Ishikawa (cell line): ENCODE results near the gene TNRC6C.

Experiments
- CEBPB ChIP-seq: IDR thresholded peaks from 2 replicates; pipeline ENCODE4 v1.6.1; 2012
- CREB1 ChIP-seq: IDR thresholded peaks from 2 replicates; pipeline ENCODE4 v1.6.1; 2012; ENCODE audit warnings: low read depth
- EGR1 ChIP-seq: IDR thresholded peaks from 2 replicates; pipeline ENCODE4 v1.6.1; 2012
- EP300 ChIP-seq: IDR thresholded peaks from 2 replicates; pipeline ENCODE4 v1.6.1; 2012; ENCODE audit warnings: borderline replicate concordance
- FOXM1 ChIP-seq: IDR thresholded peaks from 2 replicates; pipeline ENCODE4 v1.6.1; 2012; ENCODE audit warnings: low read depth, borderline replicate concordance
- MAX ChIP-seq: IDR thresholded peaks from 2 replicates; pipeline ENCODE4 v1.6.1; 2012
- RAD21 ChIP-seq: IDR thresholded peaks from 2 replicates; pipeline ENCODE4 v1.6.1; 2012; ENCODE audit warnings: low read depth
- REST ChIP-seq: IDR thresholded peaks from 2 replicates; pipeline ENCODE4 v1.6.1; 2012; ENCODE audit warnings: low read depth, mild to moderate bottlenecking
- TAF1 ChIP-seq: IDR thresholded peaks from 2 replicates; pipeline ENCODE4 v1.6.1; 2012; ENCODE audit warnings: low read depth, mild to moderate bottlenecking
- TCF12 ChIP-seq: IDR thresholded peaks from 2 replicates; pipeline ENCODE4 v1.6.1; 2012; ENCODE audit warnings: low read depth
- TEAD4 ChIP-seq: IDR thresholded peaks from 2 replicates; pipeline ENCODE4 v1.6.1; 2012
- USF1 ChIP-seq: IDR thresholded peaks from 2 replicates; pipeline ENCODE4 v1.6.1; 2012
- YY1 ChIP-seq: IDR thresholded peaks from 2 replicates; pipeline ENCODE4 v1.6.1; 2012; ENCODE audit warnings: low read depth
- ZBTB7A ChIP-seq: IDR thresholded peaks from 2 replicates; pipeline ENCODE4 v1.6.1; 2012; ENCODE audit warnings: low read depth

The TNRC6C gene

GRCh38 chr17:77924757-77925336 lies 33.7 kb upstream of the TNRC6C start:
- TF ChIP-seq FOXM1, result no peak
- no peak for TF ChIP-seq RAD21
- TF ChIP-seq EP300, result no peak
- TF ChIP-seq CREB1, result no peak
- no peak for TF ChIP-seq TCF12
- no peak for TF ChIP-seq MAX
- no peak for TF ChIP-seq ZBTB7A
- no peak for TF ChIP-seq CEBPB
- TF ChIP-seq TAF1, result no peak
- no peak for TF ChIP-seq EGR1
- no peak for TF ChIP-seq YY1
- TF ChIP-seq TEAD4, result no peak
- TF ChIP-seq USF1, result no peak

GRCh38 chr17:77925831-77926543 lies 32.5 kb upstream of the TNRC6C start:
- TF ChIP-seq CREB1 (no peak), REST (peak; percentile 52)

- TF ChIP-seq ZBTB7A, result no peak
- no peak for TF ChIP-seq FOXM1
- no peak for TF ChIP-seq TAF1
- no peak for TF ChIP-seq TCF12
- TF ChIP-seq RAD21, result no peak
- no peak for TF ChIP-seq TEAD4
- TF ChIP-seq EGR1, result no peak
- no peak for TF ChIP-seq EP300
- TF ChIP-seq CREB1, result no peak
- TF ChIP-seq YY1, result no peak
- TF ChIP-seq CEBPB, result no peak
- TF ChIP-seq REST, result no peak
- no peak for TF ChIP-seq MAX
- no peak for TF ChIP-seq USF1
These were observed 31.5 kb upstream of the TNRC6C start for GRCh38 chr17:77926981-77927380.

DNA sequence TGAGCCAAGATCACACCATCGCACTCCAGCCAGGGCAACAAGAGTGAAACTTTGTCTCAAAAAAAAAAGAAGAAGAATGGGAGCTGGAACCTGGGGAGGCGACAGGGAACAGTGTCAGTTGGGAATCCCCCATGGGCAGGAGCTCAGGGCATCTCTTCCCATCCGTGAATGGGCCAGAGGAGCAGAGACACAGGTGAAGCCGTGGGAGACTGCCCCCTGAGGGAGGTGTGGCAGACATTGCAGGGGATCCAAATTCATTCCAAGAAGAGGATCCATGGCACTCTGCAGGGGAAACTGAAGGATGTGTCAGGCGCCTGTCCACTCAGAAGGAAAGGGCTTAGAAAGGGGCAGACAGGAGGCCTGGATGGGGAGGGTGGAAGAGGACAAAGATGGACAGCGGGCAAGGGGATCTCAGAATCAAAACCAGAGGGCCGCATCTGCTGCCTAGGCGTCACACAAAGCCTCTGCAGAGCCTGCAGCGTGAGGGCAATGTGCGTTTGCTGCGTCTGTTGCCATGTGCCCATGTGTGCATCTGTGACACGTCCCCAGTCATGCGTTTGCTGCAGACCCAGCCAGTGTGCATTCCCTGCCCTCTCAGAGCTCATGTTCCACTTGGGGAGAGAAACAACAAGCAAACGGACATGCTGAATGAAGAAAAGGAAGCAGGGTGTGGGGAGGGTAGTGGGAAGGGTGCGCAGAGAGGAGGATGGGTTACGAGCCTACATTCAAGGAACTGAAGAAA lies 30.6 kb upstream of the TNRC6C start:
- TF ChIP-seq RAD21 (no peak), YY1 (no peak), ZBTB7A (no peak), EP300 (no peak), USF1 (no peak)

- TF ChIP-seq ZBTB7A (no peak), YY1 (no peak)
These were observed 29.9 kb upstream of the TNRC6C start for GRCh38 chr17:77928519-77929179.
